Cerebellar nuclear complex (tissue), 1 donor: ENCODE measurements around the gene CDK18.
A peak's percentile ranks its signal among the peaks of the same experiment; 100 is the strongest.
"Not testable (repeated sequence)": the region's sequence is repeated elsewhere in the genome, so short reads cannot be mapped to it uniquely, and the experiment has no call there.

ENCODE experiments used
- DNase-seq, 2 experiments: peaks; one replicate each; lab custom pipeline; 2025; lab: John Stamatoyannopoulos, UW

Gene CDK18

DNA sequence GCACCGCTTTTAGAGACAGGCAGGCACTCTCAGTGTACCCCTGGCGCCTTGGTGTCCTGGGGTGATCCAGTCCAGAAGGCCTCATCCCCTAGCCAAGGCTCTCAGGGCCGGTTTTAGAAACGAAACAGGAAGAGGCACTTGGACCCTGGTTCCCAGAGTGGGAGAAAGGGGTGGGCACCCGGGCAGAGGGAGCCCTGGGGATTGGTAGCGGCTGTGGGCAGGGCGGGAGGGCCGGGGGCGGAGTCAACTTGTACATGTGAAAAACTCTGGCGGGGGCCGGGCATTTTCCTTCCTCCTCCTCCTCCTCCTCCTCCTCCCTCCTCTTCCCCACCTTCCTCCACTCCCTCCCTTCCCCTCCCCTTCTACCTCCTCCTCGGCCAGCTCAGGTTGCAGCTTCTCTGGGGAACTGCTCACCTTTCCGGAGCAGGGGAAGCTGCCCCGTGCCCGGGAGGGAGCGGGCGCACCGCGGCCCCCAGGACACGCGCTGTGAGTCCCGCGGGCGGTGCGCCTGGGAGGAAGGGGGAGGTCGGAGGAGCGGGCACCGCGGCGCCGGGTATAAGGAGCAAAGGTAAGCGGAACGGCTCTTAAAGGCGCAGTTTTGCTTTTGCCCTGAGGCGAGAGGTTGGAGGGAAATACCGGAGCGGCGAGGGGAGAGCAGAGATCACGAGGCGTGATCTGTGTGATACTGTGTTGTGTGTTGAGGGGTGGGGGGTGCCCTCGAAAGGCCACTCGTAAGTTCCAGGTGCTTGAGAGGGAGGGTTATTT lies at the start of gene CDK18:
Gene CDK18 (plus strand): TSS at position 359 of the 765 bp plus-strand sequence. CDS start 18,499 bp downstream, outside the sequence.
- no peak for DNase-seq

DNA sequence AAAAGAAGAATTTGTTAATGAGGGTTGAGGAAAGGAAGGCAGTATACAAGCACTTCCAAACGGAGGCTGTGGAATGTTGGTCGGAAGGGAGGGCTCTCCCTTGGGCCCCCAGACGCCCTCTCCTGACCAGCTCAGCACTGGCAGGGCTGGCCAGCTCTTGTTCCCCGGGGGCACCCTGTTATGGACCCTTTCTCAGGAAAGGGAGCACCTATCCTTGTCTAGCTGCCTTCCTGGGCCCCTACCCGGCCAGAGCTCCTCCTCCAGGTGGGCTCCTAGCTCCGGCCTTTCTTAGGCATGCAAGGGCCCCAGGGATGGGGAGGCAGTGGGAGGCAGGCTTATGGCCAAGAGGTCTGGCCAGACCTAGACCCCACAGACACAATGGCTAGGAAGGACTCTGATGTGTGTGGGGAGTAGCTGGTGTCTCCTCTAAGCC lies 49.5 kb upstream of the CDK18 start:
- DNase-seq: no peak

DNA sequence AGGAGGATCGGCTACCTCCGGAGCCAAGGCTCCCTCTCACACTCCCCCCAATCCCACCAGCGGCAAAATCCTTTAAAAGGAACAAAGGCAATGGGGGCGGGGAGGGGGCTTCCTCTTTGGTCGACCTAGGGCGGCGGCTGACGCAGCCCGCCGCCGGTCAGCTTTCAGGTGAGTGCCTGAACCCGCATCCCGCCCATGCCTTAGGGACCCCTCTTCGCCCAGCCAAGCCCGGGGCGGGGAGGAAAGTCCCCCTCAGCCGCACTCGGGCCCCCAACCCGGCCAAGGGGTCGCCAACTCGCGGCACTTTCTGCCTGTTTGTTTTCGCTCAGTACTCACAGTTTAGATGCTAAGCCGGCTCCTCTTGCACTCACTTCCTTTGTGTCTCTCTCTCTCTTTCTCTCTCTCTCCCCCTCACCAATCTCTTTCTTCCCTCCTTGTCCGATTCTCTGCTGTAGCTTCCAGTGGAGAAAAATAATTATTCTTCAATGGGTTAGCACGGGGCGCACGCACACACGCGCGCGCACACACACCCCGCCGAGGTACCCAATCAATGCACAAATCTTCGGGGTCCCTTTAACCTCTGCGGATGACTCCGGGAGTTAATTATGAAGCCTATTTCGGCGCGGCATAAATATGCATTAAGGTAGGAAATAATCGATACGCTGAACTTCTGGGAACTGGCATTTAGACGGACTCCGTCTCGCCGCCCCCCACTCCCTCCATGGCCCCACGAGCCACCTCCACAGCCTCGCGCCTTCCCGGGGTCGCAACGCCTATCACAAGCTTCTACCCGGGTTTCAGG lies 48.7 kb upstream of the CDK18 start, which contains the start of gene BLACAT1:
Gene BLACAT1 (minus strand): TSS at position 465 of the 802 bp plus-strand sequence.
- no peak for DNase-seq

DNA sequence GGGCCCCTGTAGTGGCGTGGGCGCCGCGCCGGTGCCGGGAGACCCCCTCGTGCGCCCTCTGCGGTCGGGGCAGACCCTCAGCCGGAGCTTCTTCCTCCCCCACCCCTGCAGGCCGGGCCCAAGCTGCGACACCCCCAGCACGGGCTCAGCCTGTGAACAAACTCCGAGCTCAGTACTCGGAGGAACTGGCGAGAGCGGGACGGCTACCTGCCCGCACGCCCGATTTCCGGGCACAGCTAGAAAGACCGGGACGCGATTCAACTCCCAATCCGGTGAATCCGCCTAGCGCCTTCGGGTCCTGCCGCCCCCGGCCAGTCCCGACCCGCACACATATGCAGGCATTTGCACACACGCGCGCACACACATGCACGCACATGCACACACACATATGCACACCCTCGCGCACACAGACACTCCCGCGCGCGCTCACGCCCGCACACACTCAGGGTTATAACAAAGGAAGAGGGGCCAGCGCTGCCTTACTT lies 48.0 kb upstream of the CDK18 start:
- no peak for DNase-seq

DNA sequence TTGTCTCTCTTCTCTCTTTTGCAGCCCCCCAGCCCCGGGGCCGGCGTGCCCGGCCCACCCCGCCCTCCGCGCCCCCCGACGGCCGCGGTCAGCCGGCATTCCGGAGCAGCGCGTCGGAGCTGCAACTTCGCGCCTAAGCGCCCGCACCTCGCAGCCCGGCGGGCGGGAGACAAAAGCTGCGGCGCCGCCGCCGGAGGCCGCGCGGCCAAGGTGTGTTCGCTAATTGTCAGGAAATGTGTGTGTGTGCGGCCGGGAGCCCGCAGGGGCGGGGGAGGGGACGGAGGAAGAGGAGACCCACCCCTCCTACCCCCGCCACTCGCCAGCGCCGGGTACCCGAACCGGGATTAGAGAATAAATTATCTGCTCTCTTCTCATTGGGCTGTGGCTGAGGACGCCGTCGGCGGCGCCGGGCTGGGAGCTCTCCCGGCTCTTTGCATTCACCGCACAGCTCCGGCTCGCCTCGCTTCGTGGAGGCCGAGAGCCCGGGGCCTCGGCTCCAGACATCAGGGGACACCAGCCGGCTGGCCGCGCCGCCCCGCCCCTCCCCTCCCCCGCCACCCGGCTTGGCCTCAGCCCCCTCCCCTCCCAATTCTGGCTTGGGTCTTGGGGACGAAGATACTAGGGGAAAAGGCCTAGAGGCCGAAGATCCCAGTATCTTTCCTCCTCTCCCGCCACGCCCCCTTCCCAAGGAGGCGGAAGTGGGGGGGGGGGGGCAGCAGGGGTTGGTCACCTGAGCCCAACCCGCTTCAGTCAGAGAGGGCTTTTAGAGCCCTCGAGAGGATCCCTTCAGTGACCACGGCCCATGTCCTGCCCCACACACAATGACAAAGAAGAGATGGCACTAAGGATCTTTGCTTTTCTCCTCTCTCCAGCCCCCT lies 47.4 kb upstream of the CDK18 start:
- DNase-seq: peak in 1 of 2 experiments; percentile 50

DNA sequence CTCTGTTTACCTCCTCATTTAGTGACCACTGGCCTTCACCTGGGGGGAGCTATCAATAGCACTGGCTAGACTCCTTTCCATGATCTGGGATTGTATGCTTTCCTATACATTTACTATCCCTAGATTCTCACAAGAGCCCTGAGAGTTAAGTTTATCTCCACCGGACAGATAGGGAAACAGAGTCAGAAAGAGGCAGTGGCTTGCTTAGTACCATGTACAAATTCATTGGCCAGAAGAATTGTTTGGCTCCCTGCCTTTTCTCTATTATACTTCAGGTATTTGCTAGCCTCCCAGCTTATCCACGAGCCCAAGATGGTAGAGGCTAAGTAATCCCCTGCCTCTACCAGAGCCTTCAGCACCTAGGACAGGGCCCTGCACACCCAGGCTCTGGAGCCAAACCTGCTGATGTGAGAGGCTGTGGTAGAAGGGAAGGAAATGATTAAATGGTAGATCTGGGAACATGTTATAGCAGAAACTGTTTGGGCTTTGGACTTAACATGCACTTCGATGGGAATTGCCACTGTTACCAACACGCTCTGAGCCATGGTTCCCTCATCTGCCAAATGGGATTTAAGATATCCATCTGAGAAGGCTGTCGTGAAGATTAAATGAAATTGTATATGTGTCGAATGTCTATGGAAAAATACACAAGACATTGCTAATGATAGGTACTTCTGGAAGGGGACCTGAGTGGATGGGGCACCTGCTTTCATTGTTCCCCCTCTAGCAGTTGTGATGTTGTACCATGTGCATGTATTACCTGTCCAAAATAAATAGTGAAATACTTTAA lies 45.5 kb upstream of the CDK18 start:
- DNase-seq: no peak

DNA sequence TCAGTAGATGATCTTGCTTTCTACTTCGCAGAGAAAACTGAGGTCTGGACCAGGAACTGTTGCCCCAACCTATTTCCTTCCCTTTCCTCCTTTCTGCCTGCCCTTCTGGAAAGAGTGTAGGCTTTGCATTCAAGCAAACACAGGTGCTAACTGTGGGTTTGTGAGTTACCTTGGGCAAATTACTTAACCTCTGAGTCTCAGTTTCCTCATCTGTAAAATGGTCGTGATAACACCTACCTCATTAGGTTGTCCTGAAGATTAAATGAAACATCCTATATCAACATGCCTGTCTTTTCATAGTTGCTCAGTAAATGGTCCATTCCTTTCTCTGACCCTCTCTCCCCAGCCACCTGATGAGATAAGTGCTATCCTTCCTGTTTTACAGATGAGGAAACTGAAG lies 39.1 kb upstream of the CDK18 start:
- no peak for DNase-seq

DNA sequence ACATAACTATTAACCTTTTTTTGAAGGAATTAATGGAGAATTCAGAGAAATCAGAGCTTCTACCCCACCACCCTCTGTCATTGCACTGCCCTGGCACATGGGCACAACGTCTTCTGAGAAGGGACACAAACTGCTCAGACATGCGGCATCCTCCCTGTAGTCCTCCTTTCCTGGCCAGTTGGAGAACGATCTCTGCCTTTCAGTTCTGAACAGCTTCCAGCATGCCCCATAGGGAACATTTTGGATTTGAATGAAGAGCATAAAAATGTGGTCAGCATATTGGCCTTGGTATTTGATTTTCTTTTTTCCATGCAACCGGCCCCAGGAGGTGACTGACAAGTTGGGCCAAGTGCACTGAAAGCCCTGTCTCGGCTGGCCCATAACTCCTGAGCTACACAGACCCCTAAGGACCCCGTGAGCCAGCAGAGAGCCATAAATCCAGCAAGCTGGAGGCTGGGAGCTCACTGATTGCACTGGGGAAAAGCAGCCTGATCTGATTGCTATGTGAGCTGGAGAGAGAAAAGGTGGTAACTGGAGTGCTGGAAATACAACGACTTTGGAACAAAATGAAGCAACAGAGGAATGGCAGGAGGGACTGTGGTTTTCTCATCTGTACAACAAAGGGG lies 37.8 kb upstream of the CDK18 start:
- peak in 1 of 2 experiments; percentile 34 for DNase-seq

DNA sequence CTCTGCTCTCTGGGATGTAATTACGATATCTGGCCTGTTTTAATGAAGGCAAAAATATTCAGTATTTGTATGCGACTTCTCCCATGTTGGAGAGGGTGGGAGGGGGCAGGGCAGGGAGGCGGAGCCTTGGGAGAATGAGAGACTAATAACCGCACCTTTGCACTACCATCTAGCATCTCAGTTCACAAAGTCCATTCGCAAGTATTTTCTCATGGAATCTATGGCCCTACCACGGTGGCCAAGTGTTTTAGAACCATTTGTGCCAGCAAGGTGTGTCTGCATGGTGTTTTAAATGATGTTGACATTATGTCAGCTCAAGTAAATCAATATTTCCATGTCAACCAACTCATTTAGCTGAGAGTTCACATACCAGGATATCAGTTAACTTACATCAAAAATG lies 34.3 kb upstream of the CDK18 start:
- DNase-seq: no peak

DNA sequence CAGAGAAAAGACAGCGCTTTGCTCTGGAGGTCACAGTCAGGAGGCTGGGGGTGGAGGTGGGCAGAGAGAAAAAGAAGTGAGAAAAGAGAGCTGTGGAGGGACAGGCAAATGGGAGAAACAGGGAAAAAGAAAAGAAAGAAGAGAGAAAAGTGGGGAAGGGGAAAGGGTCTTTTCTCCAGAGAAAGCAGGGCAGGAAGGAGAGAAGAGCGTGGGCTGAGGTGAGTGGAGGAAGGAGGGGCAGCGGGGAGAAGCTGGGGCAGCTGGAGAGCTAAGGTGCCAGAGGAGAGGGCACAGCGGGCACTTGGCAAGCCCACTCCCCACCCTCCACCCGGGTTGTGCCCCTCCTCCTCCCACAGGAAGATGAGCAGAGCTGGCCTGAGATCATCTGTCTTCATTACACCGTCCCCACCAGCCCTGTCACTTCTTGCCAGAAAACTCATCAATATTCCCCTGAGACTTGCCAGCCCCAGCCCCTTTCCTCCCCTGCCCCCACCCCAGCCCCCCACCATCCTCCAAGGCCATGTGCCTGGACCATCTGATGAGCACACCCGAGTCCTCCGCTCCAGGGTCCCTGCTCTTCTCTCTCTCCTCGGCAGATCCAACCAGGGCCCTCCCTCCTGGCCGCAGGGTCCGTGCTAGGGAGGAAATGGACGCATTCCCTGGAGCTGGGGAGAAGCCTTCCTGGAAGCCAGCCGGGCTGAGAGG lies 31.6 kb upstream of the CDK18 start:
- no peak for DNase-seq

DNA sequence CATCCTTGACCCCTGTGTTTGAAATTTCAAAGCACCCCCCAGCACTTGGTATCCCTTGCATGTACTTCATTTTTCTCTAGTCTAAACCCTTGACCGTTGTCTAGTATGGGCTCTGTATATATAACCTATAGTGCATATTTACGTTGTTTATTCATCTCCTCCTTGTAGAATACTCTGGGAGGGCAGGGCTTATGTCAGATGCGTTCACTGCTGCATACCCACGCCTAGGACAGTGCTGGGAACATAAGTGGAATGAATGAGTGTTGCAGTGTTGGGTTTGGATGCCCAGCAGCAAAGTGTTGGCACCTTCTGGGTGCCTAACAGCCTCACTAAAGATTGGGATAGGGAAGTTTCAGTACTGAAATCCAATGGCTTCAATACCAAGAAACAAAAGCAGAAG lies 31.0 kb upstream of the CDK18 start:
- DNase-seq: no peak

DNA sequence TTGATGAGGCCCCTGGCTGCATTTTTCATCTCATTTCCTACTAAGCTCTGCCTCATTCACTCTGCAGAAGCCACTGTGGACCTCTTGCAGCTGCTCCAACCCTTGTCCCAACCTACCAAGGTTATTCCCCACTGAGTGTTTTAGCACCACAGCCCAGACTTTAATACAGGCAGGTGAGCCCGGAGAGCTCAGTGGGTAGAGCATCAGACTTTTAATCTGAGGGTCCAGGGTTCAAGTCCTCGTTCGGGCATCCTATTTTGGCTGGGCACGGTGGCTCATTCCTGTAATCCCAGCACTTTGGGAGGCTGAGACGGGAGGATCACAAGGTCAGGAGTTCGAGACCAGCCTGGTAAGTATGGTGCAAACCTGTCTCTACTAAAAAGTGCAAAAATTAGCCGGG lies 30.5 kb upstream of the CDK18 start:
- no peak for DNase-seq

DNA sequence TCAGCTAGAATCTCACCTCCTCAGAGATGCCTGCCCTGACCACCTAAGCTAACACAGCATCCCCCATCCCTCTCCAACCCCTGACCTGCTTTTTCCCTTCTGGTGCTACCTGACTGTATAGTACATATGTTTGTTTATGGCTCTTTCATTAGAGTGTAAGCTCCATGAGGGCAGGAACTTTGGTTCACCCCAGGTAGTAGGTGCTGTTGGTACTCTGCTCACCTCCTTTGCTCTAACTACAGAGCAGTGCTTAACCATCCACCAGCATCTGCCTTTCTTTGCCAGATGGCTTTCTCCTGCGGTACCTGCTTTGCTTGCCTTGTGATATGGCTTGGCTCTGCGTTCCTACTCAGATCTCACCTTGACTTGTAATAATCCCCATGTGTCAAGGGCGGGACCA lies 29.9 kb upstream of the CDK18 start:
- DNase-seq: no peak

DNA sequence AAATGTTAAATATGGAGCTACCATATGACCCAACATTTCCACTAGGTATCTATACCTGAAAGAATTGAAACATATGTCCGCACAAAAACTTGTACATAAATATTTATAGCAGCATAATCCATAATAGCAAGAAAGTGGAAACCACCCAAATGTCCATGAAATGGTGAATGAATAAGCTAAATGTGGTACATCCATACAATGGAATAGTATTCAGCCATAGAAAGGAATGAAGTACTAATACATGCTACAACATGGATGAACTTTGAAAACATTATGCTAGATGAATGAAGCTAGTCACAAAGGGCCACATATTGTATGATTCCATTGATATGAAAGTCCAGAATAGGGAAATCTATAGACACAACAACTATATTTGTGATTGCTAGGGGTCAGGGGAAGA lies 28.6 kb upstream of the CDK18 start:
- DNase-seq: no peak

DNA sequence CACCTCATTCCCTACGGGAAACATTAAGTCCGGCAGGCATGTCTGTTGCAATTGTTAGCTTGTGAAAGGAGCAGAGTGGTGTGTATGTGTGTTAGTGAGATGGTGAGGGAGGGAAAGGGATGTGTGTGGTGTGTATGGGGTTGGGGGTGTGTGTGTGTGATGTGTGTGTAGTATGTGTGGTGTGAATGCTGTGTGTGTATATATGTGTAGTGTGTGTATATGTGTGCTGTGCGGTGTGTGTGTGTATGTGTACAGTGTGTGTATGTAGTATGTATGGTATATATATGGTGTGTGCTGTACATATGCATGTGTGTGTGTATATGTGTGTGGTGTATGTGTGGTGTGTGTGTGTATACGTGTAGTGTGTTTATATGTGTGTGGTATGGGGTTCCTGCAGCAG lies 27.8 kb upstream of the CDK18 start:
- no peak for DNase-seq

DNA sequence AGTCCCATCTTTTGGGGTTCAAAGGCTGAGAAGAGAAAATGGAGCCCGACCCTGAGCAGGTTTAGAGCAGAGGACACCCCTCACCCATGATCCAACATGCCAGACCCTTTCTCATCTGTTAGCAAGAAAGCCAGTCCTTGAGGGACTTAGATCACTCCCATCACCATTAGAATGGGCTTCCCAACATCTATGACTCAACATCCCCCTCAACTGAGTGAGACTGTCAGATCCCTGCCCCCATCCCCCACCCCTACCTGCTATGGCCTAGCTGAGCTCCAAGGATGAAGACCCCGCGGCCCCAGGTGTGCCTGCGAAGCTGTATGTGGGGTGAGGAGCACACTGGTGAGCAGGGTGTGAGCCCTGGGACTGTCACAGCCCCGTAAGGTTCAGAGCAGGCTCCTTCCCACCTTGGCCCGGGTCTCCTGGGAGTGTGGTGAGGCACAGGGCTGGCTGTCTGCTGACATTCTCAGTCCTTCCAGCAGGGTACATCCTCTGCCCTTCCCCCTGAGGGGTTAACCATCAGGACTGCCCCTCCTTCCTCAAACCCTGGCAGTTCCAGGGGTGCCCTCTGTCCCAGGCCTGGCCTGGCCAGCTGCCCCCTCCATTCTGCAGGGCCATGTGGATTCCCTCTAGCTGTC lies 27.2 kb upstream of the CDK18 start:
- no peak for DNase-seq

DNA sequence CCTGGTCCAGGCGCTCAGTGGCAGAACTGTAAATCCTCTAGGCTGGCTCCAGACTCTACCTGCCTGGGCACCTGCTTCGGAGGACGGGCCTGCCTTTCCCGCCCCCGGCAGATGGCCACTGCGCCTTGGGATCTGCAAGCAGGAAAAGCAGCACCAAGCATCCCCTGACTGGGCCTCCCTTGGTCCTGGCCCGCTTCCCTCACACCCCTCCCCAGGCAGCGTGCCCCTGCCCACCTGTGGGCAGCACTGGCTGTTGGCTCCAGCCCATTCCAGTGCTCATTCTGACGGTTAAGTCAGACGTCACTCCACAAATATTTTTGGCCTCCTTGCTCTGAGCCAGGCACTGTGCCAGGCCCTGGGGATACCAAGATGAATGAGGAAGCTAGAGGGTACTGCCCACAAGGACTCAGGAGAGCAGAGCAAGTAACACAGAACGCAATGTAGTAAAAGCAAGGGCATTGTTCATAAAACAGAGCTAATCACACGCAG lies 26.7 kb upstream of the CDK18 start:
- peak; percentile 57 to 67 for DNase-seq

DNA sequence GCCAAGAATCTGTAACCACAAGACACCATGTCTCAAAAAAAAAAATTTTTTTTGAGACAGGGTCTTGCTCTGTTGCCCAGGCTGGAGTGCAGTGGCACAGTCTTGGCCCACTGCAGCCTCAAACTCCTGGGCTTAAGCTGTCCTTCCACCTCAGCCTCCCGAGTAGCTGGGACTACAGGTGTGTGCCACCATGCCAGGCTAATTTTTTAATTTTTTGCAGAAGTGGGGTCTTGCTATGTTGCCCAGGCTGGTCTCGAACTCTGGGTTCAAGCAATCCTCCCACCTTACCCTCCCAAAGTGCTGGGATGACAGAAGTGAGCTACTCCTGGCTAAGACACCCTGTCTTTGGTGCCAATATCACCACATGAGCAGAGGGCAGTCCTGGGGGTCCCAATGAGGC lies 25.5 kb upstream of the CDK18 start:
- DNase-seq: not testable (repeated sequence)

DNA sequence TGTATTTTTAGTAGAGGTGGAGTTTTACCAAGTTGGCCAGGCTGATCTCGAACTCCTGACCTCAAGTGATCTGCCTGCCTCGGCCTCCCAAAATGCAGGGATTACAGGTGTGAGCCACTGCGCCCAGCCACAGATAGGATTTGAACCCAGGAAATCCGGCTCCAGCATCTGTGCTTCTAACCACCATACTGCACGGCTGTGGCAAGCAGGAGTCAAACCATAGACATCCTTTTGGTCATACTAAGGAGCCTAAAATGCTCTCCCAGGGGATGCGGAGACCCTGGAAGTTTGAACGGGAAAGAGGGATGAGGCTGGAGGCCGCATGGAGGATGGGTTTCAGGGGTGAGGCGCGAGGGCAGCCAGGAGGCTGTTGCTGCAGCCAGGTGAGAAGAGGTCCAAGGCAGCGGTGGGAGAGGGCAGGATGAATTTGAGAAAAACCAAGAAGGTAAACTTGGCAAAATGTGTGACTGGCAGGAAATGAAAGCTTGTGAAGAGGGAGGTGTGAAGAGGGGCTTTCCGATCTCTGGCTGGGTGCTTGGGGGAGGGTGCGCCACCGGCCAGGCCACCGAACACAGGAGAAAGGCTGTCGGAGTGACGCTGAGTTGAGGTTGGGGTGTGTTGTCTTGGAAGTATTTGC lies 24.0 kb upstream of the CDK18 start:
- no peak for DNase-seq
